Measurements from ENCODE around the gene KIN.
"Not testable (repeated sequence)": the region's sequence is repeated elsewhere in the genome, so short reads cannot be mapped to it uniquely, and the experiment has no call there.

The KIN gene

GRCh38 chr10:7794251-7795026, 6.6 kb upstream of the KIN start:
- DNase-seq (ENCODE audit: low read depth) = no peak

- DNase-seq (ENCODE audit: low read depth) = no peak
Observed at GRCh38 chr10:7792541-7792940, 4.7 kb upstream of the KIN start.

- DNase-seq (ENCODE audit: low read depth) = no peak
Observed at GRCh38 chr10:7789390-7789789, 1.6 kb upstream of the KIN start.

- no peak for DNase-seq (ENCODE audit: low read depth)
Observed at GRCh38 chr10:7788639-7789286, 970 bp upstream of the KIN start.

GRCh38 chr10:7787150-7787856, 490 bp downstream of the KIN start:
- DNase-seq (ENCODE audit: low read depth) = no peak

- no peak for DNase-seq (ENCODE audit: low read depth)
Observed at GRCh38 chr10:7786430-7786829, 1.4 kb downstream of the KIN start.

GRCh38 chr10:7782194-7782593, 5.6 kb downstream of the KIN start:
- DNase-seq (ENCODE audit: low read depth) = not testable (repeated sequence)

GRCh38 chr10:7776777-7777176, 11.0 kb downstream of the KIN start:
- no peak for DNase-seq (ENCODE audit: low read depth)

- DNase-seq (ENCODE audit: low read depth) = no peak
Observed at GRCh38 chr10:7773845-7774801, 13.7 kb downstream of the KIN start.

- DNase-seq (ENCODE audit: low read depth) = no peak
Observed at GRCh38 chr10:7768417-7768816, 19.4 kb downstream of the KIN start.

- DNase-seq (ENCODE audit: low read depth) = no peak
Observed at GRCh38 chr10:7767209-7767608, 20.6 kb downstream of the KIN start.

GRCh38 chr10:7766241-7766640, 21.6 kb downstream of the KIN start:
- DNase-seq (ENCODE audit: low read depth) = no peak

- no peak for DNase-seq (ENCODE audit: low read depth)
Observed at GRCh38 chr10:7763929-7764328, 23.9 kb downstream of the KIN start.

- DNase-seq (ENCODE audit: low read depth) = no peak
Observed at GRCh38 chr10:7756360-7756992, 31.3 kb downstream of the KIN start.

GRCh38 chr10:7755103-7755502, 32.7 kb downstream of the KIN start:
- no peak for DNase-seq (ENCODE audit: low read depth)

GRCh38 chr10:7752251-7752650, 35.5 kb downstream of the KIN start:
- no peak for DNase-seq (ENCODE audit: low read depth)

GRCh38 chr10:7750222-7750621, 37.6 kb downstream of the KIN start:
- no peak for DNase-seq (ENCODE audit: low read depth)

GRCh38 chr10:7748637-7749036, 39.2 kb downstream of the KIN start:
- DNase-seq (ENCODE audit: low read depth) = not testable (repeated sequence)

- DNase-seq (ENCODE audit: low read depth) = no peak
Observed at GRCh38 chr10:7744307-7744706, 43.5 kb downstream of the KIN start.

- no peak for DNase-seq (ENCODE audit: low read depth)
Observed at GRCh38 chr10:7738536-7739407, 49.0 kb downstream of the KIN start.

Data from activated T-cell treated with anti-CD3 and anti-CD28 coated beads for 24 hours (primary cell).